Heart left ventricle (tissue), 13 donors: ENCODE measurements around the gene FASN.

Source experiments
- POLR2A ChIP-seq, 2 donors: fragments of 450-650 bp; IDR thresholded peaks; one replicate each; pipeline ENCODE4 v1.6.1; 2017; ENCODE audit warnings: antibody characterized with exemption in 2 of 2, mild to moderate bottlenecking in 2 of 2, moderate library complexity in 2 of 2
- TF ChIP-seq, protein P1 (sequence below), 12 donors: fragments of 200-600 bp; sonication (generic) in 4 of 12; IDR thresholded peaks; one replicate each; pipeline versions ENCODE4 v1.5.0 to v1.8.0; 2018 to 2022; ENCODE audit warnings: antibody characterized with exemption in 12 of 12, mild to moderate bottlenecking in 5 of 12
- donor health status: ischemic (EF 13 %, LVEDD 7.1; RV severe dilation, severe dysfunction).
- donor health status: DM: no; HTN: yes; CAD: no.
- donor health status: DM: no; HTN: no; CAD: no.
- donor health status: ischemic (EF 25% LVEDD 6.9; RV normal size, moderate dysfunction).
- donor health status: ischemic (EF 25% LVEDD 5.7; RV mildly dilated, moderate dysfunction).
- donor health status: ischemic (EF 35%, LVEDD 5.7; RV mildly dilated, moderate dysfunction).
- donor health status: nonischemic (EF 11% LVEDD 7.7; RV severe dilation, severe dysfunction).
- donor health status: DM: yes; HTN: yes; CAD: no.
- donor health status: PGD.
- donor health status: ischemic (EF 29% LVEDD 5.4; RV normal size, mild dysfunction).
- donor health status: nonischemic (EF 23%, LVEDD 6.1; RV moderate dilation, normal function).

DNA sequence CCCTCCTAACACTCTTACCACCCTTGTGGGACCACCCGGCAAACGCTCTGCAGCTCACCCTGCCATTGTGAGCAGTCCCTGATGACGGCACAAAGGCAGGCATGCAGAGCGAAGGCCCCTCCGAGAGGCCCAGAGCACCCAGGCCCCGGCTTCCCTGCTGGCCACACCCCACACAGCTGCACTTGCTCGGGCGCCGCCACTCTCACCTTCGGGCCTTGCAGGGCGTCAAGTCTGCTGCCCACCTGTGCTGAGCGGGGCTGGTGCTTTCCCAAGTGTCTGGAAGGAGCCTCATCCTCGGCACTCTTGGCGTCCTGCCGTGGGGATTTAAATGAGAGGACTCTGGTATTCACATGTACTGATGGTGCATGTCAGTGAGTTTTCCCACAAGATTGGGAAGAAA lies 30.3 kb upstream of the FASN start:
- no peak for TF ChIP-seq POLR2A (IDR thresholded peaks at IDR 0.05)
- TF ChIP-seq, protein P1, sequence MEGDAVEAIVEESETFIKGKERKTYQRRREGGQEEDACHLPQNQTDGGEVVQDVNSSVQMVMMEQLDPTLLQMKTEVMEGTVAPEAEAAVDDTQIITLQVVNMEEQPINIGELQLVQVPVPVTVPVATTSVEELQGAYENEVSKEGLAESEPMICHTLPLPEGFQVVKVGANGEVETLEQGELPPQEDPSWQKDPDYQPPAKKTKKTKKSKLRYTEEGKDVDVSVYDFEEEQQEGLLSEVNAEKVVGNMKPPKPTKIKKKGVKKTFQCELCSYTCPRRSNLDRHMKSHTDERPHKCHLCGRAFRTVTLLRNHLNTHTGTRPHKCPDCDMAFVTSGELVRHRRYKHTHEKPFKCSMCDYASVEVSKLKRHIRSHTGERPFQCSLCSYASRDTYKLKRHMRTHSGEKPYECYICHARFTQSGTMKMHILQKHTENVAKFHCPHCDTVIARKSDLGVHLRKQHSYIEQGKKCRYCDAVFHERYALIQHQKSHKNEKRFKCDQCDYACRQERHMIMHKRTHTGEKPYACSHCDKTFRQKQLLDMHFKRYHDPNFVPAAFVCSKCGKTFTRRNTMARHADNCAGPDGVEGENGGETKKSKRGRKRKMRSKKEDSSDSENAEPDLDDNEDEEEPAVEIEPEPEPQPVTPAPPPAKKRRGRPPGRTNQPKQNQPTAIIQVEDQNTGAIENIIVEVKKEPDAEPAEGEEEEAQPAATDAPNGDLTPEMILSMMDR (IDR thresholded peaks at IDR 0.05) = no peak
